GM23248 (cell line): ENCODE results near the gene DLG2.

Experiments
- EZH2 ChIP-seq: fragments of 200-600 bp; sonication (generic); IDR thresholded peaks from 2 replicates; pipeline ENCODE4 v1.6.1; 2018; ENCODE audit warnings: antibody characterized with exemption, mild to moderate bottlenecking; ENCODE audit not compliant: insufficient read depth, poor library complexity, severe bottlenecking
- EZH2phosphoT487 ChIP-seq: fragments of 200-600 bp; sonication (generic); IDR thresholded peaks from 2 replicates; pipeline ENCODE4 v1.6.1; 2018; ENCODE audit warnings: antibody characterized with exemption, moderate library complexity, mild to moderate bottlenecking, low read depth; ENCODE audit not compliant: insufficient read depth

GRCh38 chr11:84240847-84241246 lies 1386.3 kb downstream of the DLG2 start:
- no peak for TF ChIP-seq EZH2
- no peak for TF ChIP-seq EZH2phosphoT487
